H9 (cell line): ENCODE data around the gene P2RX5. TPM values are rescaled to one million over a fixed set of nuclear protein-coding genes. Genes with fewer than 3 reads are reported as not detected.

Experiments used
- DNase-seq: peaks from one replicate; pipeline ENCODE4 v3.0.0-alpha.2; 2017
- H2AFZ ChIP-seq: one replicate; pipeline ENCODE4 v1.6.1; 2013; ENCODE audit warnings: mild to moderate bottlenecking, low read length, control low read depth, moderate library complexity
- H2AK5ac ChIP-seq: 2 replicates; pipeline ENCODE4 v1.6.1; 2013; ENCODE audit warnings: low read length, control low read depth, mixed read lengths; ENCODE audit not compliant: insufficient read length
- H2BK120ac ChIP-seq: one replicate; pipeline ENCODE4 v1.6.1; 2013; ENCODE audit warnings: low read depth, mild to moderate bottlenecking, low read length, control low read depth, inconsistent platforms; ENCODE audit not compliant: poor library complexity, severe bottlenecking
- H2BK12ac ChIP-seq: 2 replicates; pipeline ENCODE4 v1.6.1; 2013; ENCODE audit warnings: low read length, control low read depth, mixed read lengths, low read depth; ENCODE audit not compliant: insufficient read length
- H2BK15ac ChIP-seq: 2 replicates; pipeline ENCODE4 v1.6.1; 2013; ENCODE audit warnings: low read depth, low read length, control low read depth
- H2BK20ac ChIP-seq: one replicate; pipeline ENCODE4 v1.6.1; 2013; ENCODE audit warnings: low read depth, mild to moderate bottlenecking, low read length, control low read depth, inconsistent platforms; ENCODE audit not compliant: poor library complexity, severe bottlenecking
- H2BK5ac ChIP-seq: 2 replicates; pipeline ENCODE4 v1.6.1; 2013; ENCODE audit warnings: low read length, control low read depth, mixed read lengths; ENCODE audit not compliant: insufficient read length
- H3K14ac ChIP-seq: 2 replicates; pipeline ENCODE4 v1.6.1; 2013; ENCODE audit warnings: low read length, control low read depth; ENCODE audit not compliant: insufficient read depth
- H3K18ac ChIP-seq: 2 replicates; pipeline ENCODE4 v1.6.1; 2013; ENCODE audit warnings: low read depth, mild to moderate bottlenecking, mixed read lengths, low read length, control low read depth; ENCODE audit not compliant: insufficient read length
- H3K23ac ChIP-seq: 2 replicates; pipeline ENCODE4 v1.6.1; 2013; ENCODE audit warnings: low read length, control low read depth, mixed read lengths, low read depth; ENCODE audit not compliant: insufficient read length
- H3K23me2 ChIP-seq: 2 replicates; pipeline ENCODE4 v1.6.1; 2013; ENCODE audit warnings: low read depth, mild to moderate bottlenecking, mixed read lengths, low read length, control low read depth; ENCODE audit not compliant: insufficient read length, poor library complexity, severe bottlenecking
- H3K27ac ChIP-seq: 2 replicates; pipeline ENCODE4 v1.5.1; 2013; ENCODE audit warnings: low read length, control low read depth, mixed read lengths, low read depth; ENCODE audit not compliant: insufficient read length
- H3K27me3 ChIP-seq: 2 replicates; pipeline ENCODE4 v1.6.1; 2013; ENCODE audit warnings: low read length, control low read depth, inconsistent platforms; ENCODE audit not compliant: insufficient read depth
- H3K4ac ChIP-seq: 2 replicates; pipeline ENCODE4 v1.6.1; 2013; ENCODE audit warnings: low read depth, mild to moderate bottlenecking, control low read depth, inconsistent platforms, low read length, moderate library complexity
- H3K4me1 ChIP-seq: 2 replicates; pipeline ENCODE4 v1.6.1; 2013; ENCODE audit warnings: low read length, control low read depth, inconsistent platforms; ENCODE audit not compliant: insufficient read depth
- H3K4me2 ChIP-seq: 2 replicates; pipeline ENCODE4 v1.6.1; 2013; ENCODE audit warnings: low read length, control low read depth, mixed read lengths; ENCODE audit not compliant: insufficient read length, insufficient read depth
- H3K56ac ChIP-seq: 2 replicates; pipeline ENCODE4 v1.6.1; 2013; ENCODE audit warnings: low read depth, mild to moderate bottlenecking, mixed read lengths, low read length, control low read depth; ENCODE audit not compliant: insufficient read length
- H3K79me1 ChIP-seq: 2 replicates; pipeline ENCODE4 v1.6.1; 2013; ENCODE audit warnings: low read depth, mild to moderate bottlenecking, moderate library complexity, low read length, control low read depth, inconsistent platforms; ENCODE audit not compliant: insufficient read depth, poor library complexity, severe bottlenecking
- H3K79me2 ChIP-seq: 2 replicates; pipeline ENCODE4 v1.6.1; 2013; ENCODE audit warnings: low read length, control low read depth, inconsistent platforms; ENCODE audit not compliant: insufficient read depth
- H3K9ac ChIP-seq: 2 replicates; pipeline ENCODE4 v1.6.1; 2013; ENCODE audit warnings: low read length, control low read depth, mixed read lengths; ENCODE audit not compliant: insufficient read length; ENCODE audit errors: extremely low read depth
- H3K9me3 ChIP-seq: one replicate; pipeline ENCODE4 v1.6.1; 2013; ENCODE audit warnings: low read depth, low read length, inconsistent platforms; ENCODE audit not compliant: control insufficient read depth
- H3T11ph ChIP-seq: one replicate; pipeline ENCODE4 v1.6.1; 2013; ENCODE audit warnings: mild to moderate bottlenecking, low read length, control low read depth, inconsistent platforms
- H4K20me1 ChIP-seq: one replicate; pipeline ENCODE4 v1.6.1; 2013; ENCODE audit not compliant: control insufficient read depth, insufficient read length, insufficient read depth
- H4K5ac ChIP-seq: 2 replicates; pipeline ENCODE4 v1.6.1; 2013; ENCODE audit warnings: low read depth, mild to moderate bottlenecking, mixed read lengths, low read length, control low read depth; ENCODE audit not compliant: insufficient read length
- H4K8ac ChIP-seq: replicated peaks from 2 replicates; pipeline ENCODE4 v1.6.1; 2013; ENCODE audit warnings: low read length, control low read depth, mixed read lengths, low read depth; ENCODE audit not compliant: insufficient read length
- H4K91ac ChIP-seq: 2 replicates; pipeline ENCODE4 v1.6.1; 2013; ENCODE audit warnings: low read depth, mild to moderate bottlenecking, moderate library complexity, mixed read lengths, low read length, control low read depth; ENCODE audit not compliant: insufficient read length
- H3K27ac Mint-ChIP-seq, 3 experiments: 2 replicates in 2 of 3; 3 replicates in 1 of 3; pipeline ENCODE4 v1.8.0; 2020 to 2021; ENCODE audit warnings: mixed read lengths in 3 of 3, mild to moderate bottlenecking in 1 of 3, moderate library complexity in 1 of 3
- H3K27me3 Mint-ChIP-seq: 2 replicates; pipeline ENCODE4 v1.8.0; 2021; ENCODE audit warnings: low read depth, mild to moderate bottlenecking, moderate library complexity, mixed read lengths
- H3K36me3 Mint-ChIP-seq, 3 experiments: 2 replicates in 2 of 3; 3 replicates in 1 of 3; pipeline ENCODE4 v1.8.0; 2020 to 2021; ENCODE audit warnings: low read depth in 3 of 3, mixed read lengths in 3 of 3; ENCODE audit not compliant: insufficient read depth in 1 of 3
- H3K4me1 Mint-ChIP-seq, 2 experiments: 2 replicates each; pipeline ENCODE4 v1.8.0; 2020; ENCODE audit warnings: mixed read lengths in 2 of 2
- H3K4me3 Mint-ChIP-seq, 2 experiments: 2 replicates in 1 of 2; 3 replicates in 1 of 2; pipeline ENCODE4 v1.8.0; 2020 to 2021; ENCODE audit warnings: mild to moderate bottlenecking in 2 of 2, mixed read lengths in 2 of 2, moderate library complexity in 1 of 2
- H3K9me3 Mint-ChIP-seq, 2 experiments: 2 replicates in 1 of 2; 3 replicates in 1 of 2; pipeline ENCODE4 v1.8.0; 2020; ENCODE audit warnings: mild to moderate bottlenecking in 2 of 2, mixed read lengths in 2 of 2, moderate library complexity in 1 of 2
- CTCF ChIP-seq: fragments of 200-600 bp; sonication (generic); conservative IDR thresholded peaks from 3 replicates; pipeline ENCODE4 v1.8.0; 2021; ENCODE audit warnings: antibody characterized with exemption, mild to moderate bottlenecking
- WGBS: extraction: QIAGEN DNeasy Blood & Tissue Kit; methylation state at CpG from one replicate; pipeline ENCODE4 v1.1.7; 2013; ENCODE audit warnings: missing lambda C conversion rate, low lambda C conversion rate, mixed read lengths; ENCODE audit not compliant: insufficient read length; ENCODE audit errors: extremely low coverage; 5-methylcytosine and 5-hydroxymethylcytosine counted together
- total RNA-seq: library from RNA; stranded (reverse); gene quantifications from 2 replicates; pipeline ENCODE4 v1.2.1, GENCODE V29; 2021

Gene P2RX5
- total RNA-seq, 1 experiment from 2014 or later, result 4.7 TPM

- H3T11ph ChIP-seq, result no peak within 1 kb of the TSS
Observed at GRCh38 chr17:3668279-3669084, 27.5 kb downstream of the P2RX5 start, which contains the start of the genes EMC6 and TAX1BP3. Gene EMC6 (plus strand): TSS chr17:3668812. CDS start chr17:3669147, 335 bp downstream. Gene TAX1BP3 (minus strand): TSS chr17:3668578. CDS start chr17:3668526, 52 bp downstream.

More at GRCh38 chr17:3668279-3669084, 27.5 kb downstream of the P2RX5 start, which contains the start of the genes EMC6 and TAX1BP3:
- Mint-ChIP-seq H3K27ac (peak within 1 kb of the TSS; percentile 94 to 98 (median 98)), H3K4me1 (peaks cover 16 to 17% of the 10 kb centered on the region in 2 experiments), H3K36me3 (peaks cover 8 to 24% (median 16%) of the 10 kb centered on the region in 3 experiments; a peak in 6 of 7 replicates), H3K4me3 (peak within 1 kb of the TSS; percentile 98), H3K9me3 (no peaks in the 10 kb centered on the region), H3K27me3 (no peaks in the 10 kb centered on the region)
- Histone ChIP-seq H3K9me3 (no peaks in the 10 kb centered on the region), H2BK12ac (no peak within 1 kb of the TSS), H3K14ac (peak within 1 kb of the TSS; percentile 77), H3K18ac (peak within 1 kb of the TSS; percentile 84), H3K9ac (peak within 1 kb of the TSS; percentile 89), H4K8ac (no peak within 1 kb of the TSS), H4K91ac (no peak within 1 kb of the TSS), H2BK15ac (no peak within 1 kb of the TSS), H2AK5ac (no peak within 1 kb of the TSS), H3K23me2 (peaks cover 9% of the 10 kb centered on the region), H3K79me1 (peaks cover 4% of the 10 kb centered on the region), H2BK120ac (no peak within 1 kb of the TSS), H3K27me3 (no peaks in the 10 kb centered on the region), H2AFZ (no peak within 1 kb of the TSS), H3K23ac (no peak within 1 kb of the TSS), H2BK20ac (no peak within 1 kb of the TSS), H4K5ac (no peak within 1 kb of the TSS), H4K20me1 (no peaks in the 10 kb centered on the region), H3K4me1 (peaks cover 3% of the 10 kb centered on the region; the same call in 1 of the 2 replicates), H3K4me2 (peak within 1 kb of the TSS; percentile 88), H3K56ac (no peak within 1 kb of the TSS), H3K4ac (no peak within 1 kb of the TSS), H3K79me2 (peaks cover 7% of the 10 kb centered on the region; the same call in 1 of the 2 replicates), H2BK5ac (no peak within 1 kb of the TSS), H3K27ac (no peak within 1 kb of the TSS)
- DNase-seq, result peak; percentile 100
- WGBS, result no CpG with 5 or more reads among the region's 89 CpGs
- no peak for TF ChIP-seq CTCF
